C4-2B (cell line): Measurements from ENCODE around the gene KIF6.

Experiments
- H3K27ac ChIP-seq: fragments of 450-650 bp; 2 replicates; pipeline ENCODE4 v1.5.1; 2017
- ZFX ChIP-seq: fragments of 450-650 bp; IDR thresholded peaks from 2 replicates; pipeline ENCODE4 v1.6.1; 2017
- TF ChIP-seq, protein P1 (sequence below): fragments of 450-650 bp; conservative IDR thresholded peaks from 2 replicates; pipeline ENCODE4 v1.5.1; 2017; ENCODE audit warnings: mild to moderate bottlenecking

KIF6 gene

DNA sequence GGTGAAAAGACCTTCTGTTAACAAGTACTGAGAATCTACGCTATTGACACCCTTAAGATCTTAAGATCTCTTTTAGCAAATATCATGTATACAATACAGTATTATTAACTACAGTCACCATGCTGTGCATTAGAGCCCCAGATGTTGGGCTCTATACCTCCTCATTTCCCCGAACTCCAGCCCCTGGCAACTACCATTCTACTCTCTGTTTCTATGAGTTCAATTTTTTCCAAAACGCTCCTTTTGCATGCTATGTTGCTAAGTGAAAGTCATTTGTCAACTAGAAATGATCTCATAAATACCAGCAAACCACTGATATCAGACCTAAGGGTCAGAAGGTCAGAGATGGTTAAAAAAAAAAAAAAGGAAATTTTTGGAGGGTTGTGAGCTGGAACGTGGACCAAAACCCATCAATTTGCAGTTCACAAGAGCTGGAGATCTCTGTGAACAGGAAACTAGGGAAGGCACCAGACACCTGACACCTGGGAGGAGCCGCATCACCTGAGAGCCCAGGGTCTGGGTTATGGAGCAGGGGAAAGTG is 280.7 kb downstream of the KIF6 start:
- no peak overlapping the region for H3K27ac ChIP-seq
- TF ChIP-seq, protein P1, sequence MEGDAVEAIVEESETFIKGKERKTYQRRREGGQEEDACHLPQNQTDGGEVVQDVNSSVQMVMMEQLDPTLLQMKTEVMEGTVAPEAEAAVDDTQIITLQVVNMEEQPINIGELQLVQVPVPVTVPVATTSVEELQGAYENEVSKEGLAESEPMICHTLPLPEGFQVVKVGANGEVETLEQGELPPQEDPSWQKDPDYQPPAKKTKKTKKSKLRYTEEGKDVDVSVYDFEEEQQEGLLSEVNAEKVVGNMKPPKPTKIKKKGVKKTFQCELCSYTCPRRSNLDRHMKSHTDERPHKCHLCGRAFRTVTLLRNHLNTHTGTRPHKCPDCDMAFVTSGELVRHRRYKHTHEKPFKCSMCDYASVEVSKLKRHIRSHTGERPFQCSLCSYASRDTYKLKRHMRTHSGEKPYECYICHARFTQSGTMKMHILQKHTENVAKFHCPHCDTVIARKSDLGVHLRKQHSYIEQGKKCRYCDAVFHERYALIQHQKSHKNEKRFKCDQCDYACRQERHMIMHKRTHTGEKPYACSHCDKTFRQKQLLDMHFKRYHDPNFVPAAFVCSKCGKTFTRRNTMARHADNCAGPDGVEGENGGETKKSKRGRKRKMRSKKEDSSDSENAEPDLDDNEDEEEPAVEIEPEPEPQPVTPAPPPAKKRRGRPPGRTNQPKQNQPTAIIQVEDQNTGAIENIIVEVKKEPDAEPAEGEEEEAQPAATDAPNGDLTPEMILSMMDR, result no peak
- TF ChIP-seq ZFX, result no peak

DNA sequence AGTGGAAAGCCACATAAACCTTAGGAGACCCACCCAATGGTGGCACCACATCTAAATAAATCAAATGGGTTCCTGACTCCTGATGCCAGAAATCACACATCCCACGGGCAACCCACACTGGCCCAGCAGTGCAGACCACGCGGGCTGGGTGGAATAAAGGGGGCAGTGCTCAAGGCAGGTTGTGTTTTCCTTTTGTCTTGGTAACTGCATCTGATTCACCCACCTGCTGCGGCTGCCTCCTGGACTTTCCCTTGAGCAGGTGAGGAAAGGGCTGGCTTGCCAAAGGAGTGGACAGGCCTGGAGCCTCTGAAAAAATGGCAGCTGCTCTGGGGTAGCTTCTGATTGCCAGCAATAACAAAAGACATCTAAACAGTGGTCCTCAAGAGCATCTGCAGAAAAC is 283.2 kb downstream of the KIF6 start:
- H3K27ac ChIP-seq, result no peak overlapping the region
- no peak for TF ChIP-seq ZFX
- TF ChIP-seq, protein P1, result no peak

DNA sequence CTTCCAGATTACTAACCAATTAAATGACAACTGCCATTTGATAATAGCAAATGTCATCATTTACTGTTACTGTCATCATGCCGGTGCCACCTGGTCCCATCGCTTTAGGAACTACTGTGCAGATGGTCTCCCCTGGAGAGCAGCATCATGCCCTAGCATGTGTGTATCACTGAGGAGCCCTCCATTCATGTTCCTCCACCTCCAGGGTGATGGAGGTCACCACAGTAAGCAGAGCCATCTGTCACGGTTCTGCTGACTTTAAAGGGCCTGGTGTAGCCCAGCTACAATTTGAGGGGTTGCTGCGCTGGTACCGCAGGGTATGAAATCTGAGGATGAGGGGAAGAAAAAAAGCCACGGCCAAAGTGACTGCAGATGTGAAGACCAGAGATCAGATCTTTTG is 283.9 kb downstream of the KIF6 start:
- TF ChIP-seq ZFX, result no peak
- TF ChIP-seq, protein P1, result no peak
- H3K27ac ChIP-seq, result no peak overlapping the region

DNA sequence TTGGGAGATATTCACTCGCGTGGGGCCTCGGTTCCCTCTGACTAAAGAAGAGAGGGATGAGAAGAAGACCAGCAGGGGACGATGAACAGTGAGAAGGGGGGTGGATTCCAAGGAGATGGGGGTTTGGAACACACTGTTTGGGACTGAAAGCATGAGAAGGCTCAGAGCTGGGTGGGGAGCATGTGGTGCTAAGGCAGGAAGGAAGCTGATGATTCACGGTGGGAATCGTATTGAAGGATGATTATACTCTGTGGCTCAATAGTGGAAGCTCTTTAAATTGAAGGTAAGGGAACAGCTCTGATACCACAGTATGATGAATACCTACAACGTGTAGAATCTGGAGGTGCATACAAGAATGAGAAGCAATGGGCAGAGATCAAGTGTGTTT is 285.2 kb downstream of the KIF6 start:
- H3K27ac ChIP-seq, result no peak overlapping the region
- TF ChIP-seq, protein P1, result no peak

DNA sequence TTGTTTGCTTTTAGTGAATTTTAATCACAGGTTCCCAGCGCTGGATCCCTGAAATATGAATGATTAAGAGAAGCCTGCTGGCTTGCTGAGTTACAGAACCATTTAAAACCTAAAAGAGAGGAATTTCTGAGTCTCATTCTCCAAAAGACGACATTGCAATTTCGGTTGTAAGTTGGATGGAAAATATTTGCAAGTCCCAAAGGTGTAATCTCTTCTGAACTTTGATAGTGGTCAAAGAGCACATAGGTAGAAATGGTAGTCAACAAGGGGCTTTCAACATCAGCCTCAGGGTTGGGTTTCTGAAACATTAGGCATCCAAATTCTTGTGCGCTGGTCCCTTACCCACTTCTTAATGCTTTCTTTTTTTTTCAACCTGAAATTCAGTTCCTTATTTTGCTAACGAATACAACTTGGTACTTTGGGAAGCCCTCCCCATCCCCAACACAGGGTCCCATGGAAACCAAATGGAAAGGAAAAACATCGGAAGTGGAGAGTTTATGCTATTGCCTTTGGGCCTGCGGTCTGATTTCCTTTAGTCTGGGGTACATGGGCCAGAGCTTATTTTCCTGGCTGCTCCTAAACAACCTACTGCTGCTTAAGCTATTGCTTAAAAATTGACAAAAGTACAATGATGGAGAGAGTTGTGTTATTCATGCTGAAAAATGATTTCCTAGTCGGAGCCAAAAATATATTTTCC is 285.7 kb downstream of the KIF6 start:
- H3K27ac ChIP-seq, result no peak overlapping the region
- no peak for TF ChIP-seq ZFX
- TF ChIP-seq, protein P1, result no peak

DNA sequence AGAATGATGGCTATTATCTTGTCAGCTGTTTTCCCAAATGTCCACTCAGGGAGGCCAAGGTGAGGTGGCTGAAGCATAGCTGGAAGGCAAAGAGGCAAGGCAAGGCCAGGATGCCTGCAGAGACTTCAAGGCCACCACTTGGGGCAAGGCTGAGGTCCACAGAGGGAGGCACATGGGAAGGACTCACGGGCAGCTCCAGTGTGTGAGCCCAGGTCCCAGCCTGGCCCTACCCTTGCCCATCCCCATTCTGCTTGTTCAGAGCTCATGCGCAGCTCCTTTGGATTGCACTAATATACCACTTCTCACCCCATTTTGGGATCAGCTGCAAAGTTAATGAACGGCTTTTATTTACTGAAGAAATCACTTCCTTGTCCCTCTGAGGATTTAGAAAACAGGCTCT is 291.6 kb downstream of the KIF6 start:
- TF ChIP-seq ZFX, result no peak
- TF ChIP-seq, protein P1, result no peak
- H3K27ac ChIP-seq, result no peak overlapping the region

DNA sequence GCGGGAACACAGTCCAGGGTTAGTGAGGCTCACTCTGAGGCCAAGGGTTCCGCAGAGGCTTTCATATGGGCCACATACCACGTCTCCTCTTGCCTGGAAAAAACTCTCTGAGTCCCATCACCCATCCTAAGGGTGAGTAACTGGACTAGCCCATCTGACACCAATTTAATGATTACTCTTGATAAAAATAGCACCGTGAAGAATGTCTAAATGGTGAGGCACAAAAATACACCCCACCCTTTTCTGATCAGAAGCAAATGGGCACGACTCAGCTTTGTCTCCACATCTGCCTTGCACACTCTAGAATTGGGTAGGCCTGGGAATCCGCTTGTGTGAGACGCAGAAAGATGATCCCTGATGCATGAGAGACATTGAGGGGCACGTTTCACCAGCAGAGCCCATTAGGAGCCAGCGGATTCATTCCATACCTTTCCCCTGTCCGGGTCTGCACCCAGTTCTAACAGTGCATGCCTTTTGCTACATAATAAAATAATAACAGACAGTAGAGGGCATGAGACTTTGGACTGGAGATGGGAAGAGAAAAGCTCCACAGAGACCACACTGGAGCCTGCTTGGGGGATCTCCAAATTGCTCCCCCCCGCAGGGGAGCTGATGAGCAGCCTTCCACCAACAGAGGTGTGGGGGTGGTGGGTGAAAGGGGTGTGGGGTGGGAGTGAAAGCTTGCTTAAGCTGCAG is 292.7 kb downstream of the KIF6 start:
- H3K27ac ChIP-seq, result no peak overlapping the region
- TF ChIP-seq, protein P1, result no peak
- no peak for TF ChIP-seq ZFX
